WTC11 (cell line): ENCODE data around the gene MTUS2. TPM values are rescaled to one million over a fixed set of nuclear protein-coding genes. Genes with fewer than 3 reads are reported as not detected.

Experiments used
- ATAC-seq: fragments of 200-7000 bp; cut with Tn5 transposase; 2 replicates; pipeline ENCODE4 v1.10.0; 2021; ENCODE audit warnings: mild to moderate bottlenecking, moderate library complexity
- CTCF ChIA-PET: fragments of 300-600 bp; sonication (Branson Sonifier 250); formaldehyde crosslinking; loops from one replicate; lab custom pipeline; 2021; ENCODE audit warnings: antibody characterized with exemption; lab: Charles Lee
- POLR2A ChIA-PET: fragments of 350-600 bp; sonication (Branson Sonifier 250); formaldehyde crosslinking; loops from one replicate; lab custom pipeline; 2021; ENCODE audit warnings: antibody characterized with exemption; lab: Charles Lee
- DNase-seq: peaks from one replicate; pipeline ENCODE4 v3.0.0; 2021; ENCODE audit warnings: low spot score
- H3K27ac Mint-ChIP-seq: 2 replicates; pipeline ENCODE4 v1.8.0; 2021; ENCODE audit warnings: mixed read lengths
- H3K27me3 Mint-ChIP-seq: 2 replicates; pipeline ENCODE4 v1.8.0; 2021; ENCODE audit warnings: low read depth, mild to moderate bottlenecking, moderate library complexity, mixed read lengths
- H3K36me3 Mint-ChIP-seq: 2 replicates; pipeline ENCODE4 v1.8.0; 2021; ENCODE audit warnings: mixed read lengths
- H3K4me1 Mint-ChIP-seq: 2 replicates; pipeline ENCODE4 v1.8.0; 2022; ENCODE audit warnings: mixed read lengths
- H3K4me3 Mint-ChIP-seq: 2 replicates; pipeline ENCODE4 v1.8.0; 2021; ENCODE audit warnings: mild to moderate bottlenecking, moderate library complexity, mixed read lengths
- H3K9me3 Mint-ChIP-seq: 2 replicates; pipeline ENCODE4 v1.8.0; 2021; ENCODE audit warnings: mixed read lengths
- AFF4 ChIP-seq: sonication (generic); formaldehyde crosslinking; IDR thresholded peaks from 2 replicates; pipeline ENCODE4 v1.8.1; 2023; ENCODE audit warnings: mild to moderate bottlenecking, missing genetic modification reagents, borderline replicate concordance
- ARID4B ChIP-seq: sonication (generic); formaldehyde crosslinking; IDR thresholded peaks from 2 replicates; pipeline ENCODE4 v1.8.0; 2023; ENCODE audit warnings: missing genetic modification reagents, mild to moderate bottlenecking, borderline replicate concordance
- ATF3 ChIP-seq: sonication (generic); formaldehyde crosslinking; conservative IDR thresholded peaks from 2 replicates; pipeline ENCODE4 v1.8.1; 2022; ENCODE audit warnings: mild to moderate bottlenecking, missing genetic modification reagents
- CTCF ChIP-seq: fragments of 200-600 bp; IDR thresholded peaks from 2 replicates; pipeline ENCODE4 v1.8.0; 2022; ENCODE audit warnings: antibody characterized with exemption
- KAT7 ChIP-seq: sonication (generic); formaldehyde crosslinking; IDR thresholded peaks from 2 replicates; pipeline ENCODE4 v1.8.1; 2023; ENCODE audit warnings: missing genetic modification reagents, mild to moderate bottlenecking, borderline replicate concordance
- NR2C2 ChIP-seq: sonication (generic); formaldehyde crosslinking; IDR thresholded peaks from 2 replicates; pipeline ENCODE4 v1.8.0; 2022; ENCODE audit warnings: mild to moderate bottlenecking, missing genetic modification reagents
- OVOL2 ChIP-seq: fragments of 250-450 bp; sonication (Bioruptor Pico); IDR thresholded peaks from 2 replicates; pipeline ENCODE4 v1.9.0; 2021; ENCODE audit warnings: mild to moderate bottlenecking, borderline replicate concordance
- SMAD3 ChIP-seq: sonication (generic); formaldehyde crosslinking; IDR thresholded peaks from 2 replicates; pipeline ENCODE4 v1.8.0; 2022; ENCODE audit warnings: missing genetic modification reagents, mild to moderate bottlenecking, borderline replicate concordance
- SOX15 ChIP-seq: fragments of 250-450 bp; sonication (Bioruptor Pico); IDR thresholded peaks from 2 replicates; pipeline ENCODE4 v1.9.0; 2021; ENCODE audit warnings: mild to moderate bottlenecking
- TCF7 ChIP-seq: sonication (generic); formaldehyde crosslinking; IDR thresholded peaks from 2 replicates; pipeline ENCODE4 v1.8.0; 2022; ENCODE audit warnings: mild to moderate bottlenecking, low read depth, missing genetic modification reagents, moderate library complexity
- TP53 ChIP-seq: sonication (generic); formaldehyde crosslinking; IDR thresholded peaks from 2 replicates; pipeline ENCODE4 v1.8.1; 2023; ENCODE audit warnings: mild to moderate bottlenecking, missing genetic modification reagents
- ZNF138 ChIP-seq: sonication (generic); formaldehyde crosslinking; conservative IDR thresholded peaks from 2 replicates; pipeline ENCODE4 v1.8.1; 2022; ENCODE audit warnings: mild to moderate bottlenecking, moderate library complexity, missing genetic modification reagents
- ZNF219 ChIP-seq: sonication (generic); formaldehyde crosslinking; IDR thresholded peaks from 2 replicates; pipeline ENCODE4 v1.8.0; 2023; ENCODE audit warnings: missing genetic modification reagents, mild to moderate bottlenecking, borderline replicate concordance
- ZNF317 ChIP-seq: sonication (generic); formaldehyde crosslinking; IDR thresholded peaks from 2 replicates; pipeline ENCODE4 v1.8.1; 2023; ENCODE audit warnings: low read depth, mild to moderate bottlenecking, moderate library complexity, missing genetic modification reagents, borderline replicate concordance
- ZNF396 ChIP-seq: fragments of 250-450 bp; sonication (Bioruptor Pico); IDR thresholded peaks from 2 replicates; pipeline ENCODE4 v1.8.0; 2021; ENCODE audit warnings: mild to moderate bottlenecking, moderate library complexity, borderline replicate concordance
- ZNF512 ChIP-seq: sonication (generic); formaldehyde crosslinking; IDR thresholded peaks from 2 replicates; pipeline ENCODE4 v1.8.1; 2022; ENCODE audit warnings: missing genetic modification reagents, borderline replicate concordance
- ZNF671 ChIP-seq: fragments of 250-450 bp; sonication (Bioruptor Pico); IDR thresholded peaks from 2 replicates; pipeline ENCODE4 v1.8.0; 2021; ENCODE audit warnings: mild to moderate bottlenecking
- total RNA-seq: library from RNA; stranded (reverse); gene quantifications from 3 replicates; pipeline ENCODE4 v1.2.3, GENCODE V29; 2021
- TF ChIP-seq, protein P1 (sequence below): fragments of 250-450 bp; sonication (Bioruptor Pico); IDR thresholded peaks from 2 replicates; pipeline ENCODE4 v1.9.0; 2021; ENCODE audit warnings: moderate library complexity, mild to moderate bottlenecking, inconsistent platforms, borderline replicate concordance
- TF ChIP-seq, protein P2 (sequence below): sonication (generic); formaldehyde crosslinking; IDR thresholded peaks from 2 replicates; pipeline ENCODE4 v1.8.1; 2022; ENCODE audit warnings: low read depth, mild to moderate bottlenecking, moderate library complexity, missing genetic modification reagents, borderline replicate concordance

Gene MTUS2
- total RNA-seq, 1 experiment from 2014 or later = 0.22 TPM

GRCh38 chr13:28837111-28837510 lies 17.0 kb downstream of the MTUS2 start:
- no peaks in the 10 kb centered on the region for H3K4me1 Mint-ChIP-seq
- TF ChIP-seq NR2C2 (no peak), ZNF138 (CRISPR knock-in tag) (no peak), ATF3 (no peak), OVOL2 (no peak), SOX15 (no peak), ZNF671 (no peak), ZNF396 (CRISPR knock-in tag) (no peak), ZNF317 (CRISPR knock-in tag) (no peak), TP53 (CRISPR knock-in tag) (no peak), ZNF512 (CRISPR knock-in tag) (no peak), ARID4B (CRISPR knock-in tag) (no peak)
- TF ChIP-seq, protein P1, sequence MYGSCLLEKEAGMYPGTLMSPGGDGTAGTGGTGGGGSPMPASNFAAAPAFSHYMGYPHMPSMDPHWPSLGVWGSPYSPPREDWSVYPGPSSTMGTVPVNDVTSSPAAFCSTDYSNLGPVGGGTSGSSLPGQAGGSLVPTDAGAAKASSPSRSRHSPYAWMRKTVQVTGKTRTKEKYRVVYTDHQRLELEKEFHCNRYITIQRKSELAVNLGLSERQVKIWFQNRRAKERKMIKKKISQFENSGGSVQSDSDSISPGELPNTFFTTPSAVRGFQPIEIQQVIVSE (CRISPR knock-in tag) = no peak
- TF ChIP-seq, protein P2, sequence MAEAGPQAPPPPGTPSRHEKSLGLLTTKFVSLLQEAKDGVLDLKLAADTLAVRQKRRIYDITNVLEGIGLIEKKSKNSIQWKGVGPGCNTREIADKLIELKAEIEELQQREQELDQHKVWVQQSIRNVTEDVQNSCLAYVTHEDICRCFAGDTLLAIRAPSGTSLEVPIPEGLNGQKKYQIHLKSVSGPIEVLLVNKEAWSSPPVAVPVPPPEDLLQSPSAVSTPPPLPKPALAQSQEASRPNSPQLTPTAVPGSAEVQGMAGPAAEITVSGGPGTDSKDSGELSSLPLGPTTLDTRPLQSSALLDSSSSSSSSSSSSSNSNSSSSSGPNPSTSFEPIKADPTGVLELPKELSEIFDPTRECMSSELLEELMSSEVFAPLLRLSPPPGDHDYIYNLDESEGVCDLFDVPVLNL (CRISPR knock-in tag) = no peak
- no peaks in the 10 kb centered on the region; the same call in 1 of the 2 replicates for H3K27me3 Mint-ChIP-seq
- POLR2A ChIA-PET = no interaction called here
- ATAC-seq (no peak), DNase-seq (no peak)
- no peaks in the 10 kb centered on the region for H3K36me3 Mint-ChIP-seq
- H3K4me3 Mint-ChIP-seq = no peak overlapping the region
- H3K27ac Mint-ChIP-seq = no peak overlapping the region
- CTCF ChIA-PET = interaction anchor here (1.5 kb wide), 1 partner anchor 17 kb away, joined by 5 read pairs; the partner anchor contains the start of gene MTUS2
- no peaks in the 10 kb centered on the region for H3K9me3 Mint-ChIP-seq

GRCh38 chr13:28843639-28844038 lies 23.5 kb downstream of the MTUS2 start:
- ChIA-PET POLR2A (no interaction called here), CTCF (no interaction called here)
- ATAC-seq (no peak), DNase-seq (no peak)
- Mint-ChIP-seq H3K27me3 (no peaks in the 10 kb centered on the region; the same call in 1 of the 2 replicates), H3K27ac (no peak overlapping the region), H3K4me3 (no peak overlapping the region), H3K4me1 (no peaks in the 10 kb centered on the region), H3K36me3 (no peaks in the 10 kb centered on the region), H3K9me3 (no peaks in the 10 kb centered on the region)
- TF ChIP-seq AFF4 (CRISPR knock-in tag) (no peak), TCF7 (CRISPR knock-in tag) (no peak), ZNF138 (CRISPR knock-in tag) (no peak), ZNF219 (CRISPR knock-in tag) (no peak), SMAD3 (no peak), KAT7 (no peak), CTCF (no peak)
